ENCODE results near the gene PPP3CA. TPM values are rescaled to one million over a fixed set of nuclear protein-coding genes. Genes with fewer than 3 reads are reported as not detected.
"Not testable (repeated sequence)": the region's sequence is repeated elsewhere in the genome, so short reads cannot be mapped to it uniquely, and the experiment has no call there.

Gene PPP3CA
- total RNA-seq, 2 experiments from 2014 or later, result 25.9 to 32.4 TPM

DNA sequence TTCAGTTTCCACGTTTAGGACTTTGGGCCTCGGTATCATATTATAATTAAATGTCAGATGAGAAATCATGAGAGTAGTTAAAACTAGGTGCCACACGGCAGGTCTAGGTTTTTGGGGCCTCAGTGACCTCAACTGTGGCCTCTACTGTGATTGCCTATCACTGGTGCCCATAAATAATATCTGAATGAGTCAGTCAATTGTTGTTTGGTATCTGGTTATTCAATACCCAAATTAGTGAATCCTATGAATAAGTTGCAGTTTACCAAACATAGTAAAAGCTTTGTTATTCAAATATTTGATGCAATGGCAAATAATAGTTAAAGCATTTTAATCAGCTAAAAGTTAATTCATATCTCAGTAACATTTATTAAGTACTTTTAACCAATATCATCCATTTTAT is 188.8 kb downstream of the PPP3CA start:
- ChIA-PET POLR2A (no interaction called here), CTCF (no interaction called here)

GRCh38 chr4:101158134-101158482 is 189.2 kb downstream of the PPP3CA start:
- ChIA-PET POLR2A (no interaction called here), CTCF (interaction anchor here (0.7 kb wide), 1 partner anchor 13 kb away, joined by 8 read pairs; no protein-coding TSS in a partner anchor)

- POLR2A ChIA-PET, result no interaction called here
- CTCF ChIA-PET, result interaction anchor here (0.6 to 0.7 kb wide), 3 partner anchors 14 to 153 kb away, joined by 3 to 8 read pairs (median 4); no protein-coding TSS in a partner anchor
Measured at GRCh38 chr4:101157415-101158133, 189.8 kb downstream of the PPP3CA start.

GRCh38 chr4:101156619-101157310 is 190.6 kb downstream of the PPP3CA start:
- POLR2A ChIA-PET, result interaction anchor here (0.8 kb wide), 1 partner anchor 76 kb away, joined by 3 read pairs; no protein-coding TSS in a partner anchor
- CTCF ChIA-PET, result interaction anchor here (0.6 to 1.2 kb wide), 2 partner anchors 130 to 371 kb away, joined by 3 to 4 read pairs; no protein-coding TSS in a partner anchor

DNA sequence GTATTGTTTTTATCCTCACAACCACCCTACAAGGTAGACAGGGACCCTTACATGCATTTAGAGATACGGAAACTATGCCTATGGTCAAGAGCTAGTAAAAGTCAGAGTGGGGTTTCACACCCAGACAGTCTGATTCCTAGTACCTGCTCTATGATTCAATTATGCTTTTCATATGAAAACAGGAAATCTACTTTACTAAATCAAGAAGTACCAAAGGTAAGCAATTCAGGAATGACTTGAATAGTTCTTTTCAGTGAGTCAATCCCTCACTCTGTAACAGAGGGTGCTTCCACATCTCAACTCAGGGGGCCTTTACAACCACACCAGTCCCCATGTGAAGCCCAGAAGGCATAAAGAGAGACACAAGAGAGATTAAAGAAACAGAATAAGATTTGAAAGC is 191.4 kb downstream of the PPP3CA start:
- CTCF ChIA-PET, result interaction anchor here (1.2 kb wide), 1 partner anchor 372 kb away, joined by 3 read pairs; no protein-coding TSS in a partner anchor
- POLR2A ChIA-PET, result interaction anchor here (0.8 to 1.1 kb wide), 5 partner anchors 46 to 192 kb away, joined by 3 to 5 read pairs (median 3); partner anchors contain the start of gene PPP3CA

- ChIA-PET CTCF (interaction anchor here (1.2 kb wide), 1 partner anchor 372 kb away, joined by 3 read pairs; no protein-coding TSS in a partner anchor), POLR2A (interaction anchor here (1.0 to 1.1 kb wide), 4 partner anchors 45 to 192 kb away, joined by 3 to 5 read pairs (median 3); partner anchors contain the start of gene PPP3CA)
Measured at GRCh38 chr4:101155368-101155767, 192.0 kb downstream of the PPP3CA start.

DNA sequence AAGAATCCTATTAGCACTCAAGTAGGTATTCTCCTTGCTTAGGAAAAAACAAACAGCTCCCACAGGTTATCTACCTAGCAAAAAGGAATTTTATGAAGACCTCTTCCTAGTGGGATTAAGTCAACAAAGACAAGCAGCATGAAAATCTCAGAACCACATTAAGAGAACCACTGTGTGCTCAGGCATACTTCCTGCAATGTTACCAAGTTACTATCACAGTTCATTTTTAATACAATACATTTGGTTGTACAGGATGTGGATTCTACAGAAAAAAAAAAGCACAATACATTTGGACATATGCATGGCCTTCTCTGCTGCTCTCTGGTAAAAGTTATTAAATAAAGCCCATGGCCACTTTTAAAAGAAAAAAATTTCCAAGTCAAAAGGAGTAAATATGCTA is 193.7 kb downstream of the PPP3CA start:
- CTCF ChIA-PET, result no interaction called here
- POLR2A ChIA-PET, result no interaction called here

- POLR2A ChIA-PET, result no interaction called here
- CTCF ChIA-PET, result no interaction called here
Measured at GRCh38 chr4:101152521-101152920, 194.8 kb downstream of the PPP3CA start.

DNA sequence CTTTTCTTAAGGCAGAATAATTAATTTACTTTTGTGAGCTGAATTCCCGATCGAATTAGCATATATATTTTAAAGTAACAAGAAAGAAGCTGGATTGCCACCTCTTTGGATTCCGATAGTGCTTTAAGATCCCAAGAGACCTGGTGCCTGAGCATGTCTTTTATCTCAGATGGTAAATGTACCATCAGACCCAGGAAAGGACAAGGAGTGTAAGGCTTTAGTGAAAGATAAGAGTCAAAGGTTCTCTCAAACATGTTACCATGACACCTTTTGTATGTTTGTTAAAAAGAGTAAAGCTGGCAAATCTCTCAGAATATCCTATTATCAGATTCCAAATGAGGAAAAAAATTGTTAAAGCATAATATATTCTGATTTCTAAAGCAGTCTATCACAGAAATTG is 198.8 kb downstream of the PPP3CA start:
- CTCF ChIA-PET, result no interaction called here
- POLR2A ChIA-PET, result no interaction called here

DNA sequence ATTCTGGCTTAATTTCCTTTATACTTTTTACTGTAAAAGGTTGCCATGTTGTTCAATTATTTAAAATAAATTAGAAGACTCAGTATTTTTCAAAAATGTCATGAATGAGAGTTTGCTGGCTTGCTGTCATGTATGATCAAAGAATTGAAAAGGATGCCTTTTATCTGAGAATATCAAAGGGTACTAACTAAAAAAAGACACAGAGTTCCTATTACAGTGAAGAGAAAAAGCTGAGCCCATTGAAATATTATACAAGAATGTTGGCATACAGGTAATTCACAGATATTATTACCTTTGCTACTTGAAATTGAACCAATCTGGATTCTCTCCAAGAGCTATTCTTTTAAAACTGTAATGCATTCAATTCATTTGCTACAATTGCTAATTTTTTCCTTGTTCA is 200.0 kb downstream of the PPP3CA start:
- POLR2A ChIA-PET, result no interaction called here
- CTCF ChIA-PET, result no interaction called here

DNA sequence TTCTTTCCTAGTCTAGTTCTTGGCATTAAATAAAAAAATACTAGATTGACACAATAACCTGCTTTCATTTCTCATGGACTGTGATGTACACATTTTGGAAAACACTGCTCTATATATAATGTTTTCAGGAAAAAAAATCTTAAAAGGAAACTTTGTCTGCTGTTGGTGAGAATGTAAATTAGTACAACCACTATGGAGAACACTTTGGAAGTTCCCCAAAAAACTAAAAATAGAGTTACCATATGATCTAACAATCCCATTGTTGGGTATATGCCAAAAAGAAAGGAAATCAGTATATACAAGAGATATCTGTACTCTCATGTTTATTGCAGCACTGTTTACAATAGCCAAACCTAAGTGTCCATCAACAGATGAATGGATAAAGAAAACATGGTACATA is 202.3 kb downstream of the PPP3CA start:
- ChIA-PET POLR2A (no interaction called here), CTCF (no interaction called here)

- POLR2A ChIA-PET, result no interaction called here
- CTCF ChIA-PET, result no interaction called here
Measured at GRCh38 chr4:101142259-101142658, 205.1 kb downstream of the PPP3CA start.

GRCh38 chr4:101141855-101142254 is 205.5 kb downstream of the PPP3CA start:
- ChIA-PET CTCF (no interaction called here), POLR2A (no interaction called here)

DNA sequence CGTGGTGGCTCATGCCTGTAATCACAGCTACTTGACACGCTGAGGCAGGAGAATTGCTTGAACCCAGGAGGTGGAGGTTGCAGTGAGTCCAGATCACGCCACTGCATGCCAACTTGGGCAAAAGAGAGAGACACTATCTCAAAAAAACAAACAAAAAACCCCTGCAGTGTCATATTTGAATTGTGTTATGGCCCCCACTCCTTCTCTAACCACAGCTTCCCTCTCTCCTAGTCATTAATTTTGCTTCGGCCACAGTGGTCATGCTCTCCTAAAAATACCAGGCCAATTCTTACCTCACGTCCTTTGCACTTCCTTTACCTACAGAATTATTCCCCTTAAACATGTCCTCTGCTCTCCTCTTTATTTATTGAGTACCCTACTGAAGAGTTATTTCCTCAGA is 206.1 kb downstream of the PPP3CA start:
- ChIA-PET POLR2A (interaction anchor here (0.6 kb wide), 1 partner anchor 121 kb away, joined by 5 read pairs; no protein-coding TSS in a partner anchor), CTCF (interaction anchor here (0.9 kb wide), 1 partner anchor 28 kb away, joined by 3 read pairs; no protein-coding TSS in a partner anchor)

GRCh38 chr4:101140228-101140627 is 207.1 kb downstream of the PPP3CA start:
- POLR2A ChIA-PET, result no interaction called here
- CTCF ChIA-PET, result no interaction called here

DNA sequence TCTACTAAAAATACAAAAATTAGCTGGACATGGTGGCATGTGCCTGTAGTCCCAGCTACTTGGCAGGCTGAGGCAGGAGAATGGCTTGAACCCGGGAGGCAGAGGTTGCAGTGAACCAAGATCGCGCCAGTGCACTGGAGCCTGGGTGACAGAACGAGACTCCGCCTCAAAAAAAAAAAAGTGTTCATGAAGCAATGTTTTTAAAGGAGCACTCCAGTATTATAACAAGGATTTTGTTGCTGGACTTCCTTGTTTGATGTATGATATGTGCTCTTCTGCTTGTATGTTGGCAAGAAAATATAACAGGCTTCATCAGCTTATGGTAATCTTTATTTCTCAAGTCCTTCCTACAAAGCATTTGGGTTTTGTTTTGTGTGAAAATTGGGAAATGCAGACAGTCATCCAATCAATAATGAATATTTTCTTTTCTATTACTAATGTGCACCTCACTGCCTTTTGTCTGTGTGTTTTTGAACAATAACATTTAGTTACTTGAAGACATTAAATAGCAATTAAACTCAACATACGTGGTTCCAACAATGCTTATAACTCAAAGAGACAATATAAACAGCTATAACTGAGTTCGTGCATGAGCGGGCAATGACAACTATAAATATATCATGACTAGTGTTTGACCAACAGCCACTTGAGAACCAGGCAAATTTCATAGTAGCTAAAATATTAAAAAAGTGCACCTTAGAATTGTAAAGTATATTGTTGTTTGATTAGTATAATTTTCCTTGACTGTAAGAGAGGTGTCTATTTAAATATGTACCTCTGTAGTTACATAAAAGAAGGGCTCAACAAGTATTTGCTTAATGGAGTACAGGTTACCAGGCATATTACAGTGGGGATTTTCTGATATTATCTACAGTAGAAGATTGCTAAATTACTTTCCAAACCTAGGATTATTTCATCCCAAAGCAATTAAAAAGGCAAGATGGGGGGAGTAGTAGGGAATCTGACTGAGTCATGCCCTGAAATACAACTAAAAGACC is 210.7 kb downstream of the PPP3CA start:
- POLR2A ChIA-PET, result interaction anchor here (0.6 kb wide), 1 partner anchor 1373 kb away, joined by 6 read pairs; no protein-coding TSS in a partner anchor
- CTCF ChIA-PET, result no interaction called here

GRCh38 chr4:101135371-101136010 is 211.8 kb downstream of the PPP3CA start:
- ChIA-PET POLR2A (interaction anchor here (0.6 kb wide), 1 partner anchor 1374 kb away, joined by 6 read pairs; no protein-coding TSS in a partner anchor), CTCF (no interaction called here)

DNA sequence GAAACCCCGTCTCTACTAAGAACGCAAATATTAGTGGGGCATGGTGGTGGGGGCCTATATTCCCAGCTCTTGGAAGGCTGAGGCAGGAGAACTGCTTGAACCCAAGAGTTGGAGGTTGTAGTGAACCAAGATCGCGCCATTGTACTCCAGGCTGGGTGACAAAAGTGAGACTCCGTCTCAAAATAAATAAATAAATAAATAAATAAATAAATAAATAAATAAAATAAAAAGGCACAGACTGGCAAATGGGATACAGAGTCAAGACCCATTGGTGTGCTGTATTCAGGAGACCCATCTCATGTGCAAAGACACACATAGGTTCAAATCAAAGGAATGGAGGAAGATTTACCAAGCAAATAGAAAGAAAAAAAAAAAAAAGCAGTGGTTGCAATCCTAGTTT is 216.3 kb downstream of the PPP3CA start:
- POLR2A ChIA-PET, CTCF ChIA-PET: not testable (repeated sequence)

DNA sequence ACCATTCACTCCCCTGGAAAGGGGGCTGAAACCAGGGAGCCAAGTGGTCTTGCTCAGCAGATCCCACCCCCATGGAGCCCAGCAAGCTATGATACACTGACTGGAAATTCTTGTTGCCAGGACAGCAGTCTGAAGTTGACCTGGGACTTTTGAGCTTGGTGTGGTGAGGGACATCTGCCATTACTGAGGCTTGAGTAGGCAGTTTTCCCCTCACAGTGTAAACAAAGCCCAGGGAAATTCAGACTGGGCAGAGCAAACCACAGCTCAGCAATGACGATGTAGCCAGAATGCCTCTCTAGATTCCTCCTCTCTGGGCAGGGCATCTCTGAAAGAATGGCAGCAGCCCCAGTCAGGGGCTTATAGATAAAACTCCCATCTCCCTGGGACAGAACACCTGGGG is 218.4 kb downstream of the PPP3CA start:
- POLR2A ChIA-PET, CTCF ChIA-PET: not testable (repeated sequence)
